Putamen (tissue), 1 donor: ENCODE results near the gene EPHA1.

ENCODE experiments used
- DNase-seq: peaks from one replicate; pipeline ENCODE4 v3.0.0-alpha.2; 2016; ENCODE audit warnings: low spot score

EPHA1 gene

GRCh38 chr7:143347950-143348349, 60.7 kb downstream of the EPHA1 start:
- DNase-seq, result no peak

- no peak for DNase-seq
Measured at GRCh38 chr7:143346018-143346417, 62.6 kb downstream of the EPHA1 start.

GRCh38 chr7:143345428-143345900, 63.2 kb downstream of the EPHA1 start:
- no peak for DNase-seq

- DNase-seq, result no peak
Measured at GRCh38 chr7:143343596-143343995, 65.1 kb downstream of the EPHA1 start.

- no peak for DNase-seq
Measured at GRCh38 chr7:143341842-143342241, 66.8 kb downstream of the EPHA1 start.
